Endothelial cell of umbilical vein (primary cell): ENCODE measurements around the gene RELCH.

Experiments
- EZH2 ChIP-seq: IDR thresholded peaks from 2 replicates; pipeline ENCODE4 v1.6.1; 2012; ENCODE audit warnings: borderline replicate concordance, low read depth, mild to moderate bottlenecking, moderate library complexity, low read length, inconsistent platforms; ENCODE audit not compliant: severe bottlenecking
- FOS ChIP-seq: IDR thresholded peaks from 2 replicates; pipeline ENCODE4 v1.6.1; 2011; ENCODE audit warnings: mild to moderate bottlenecking, low read length, moderate library complexity, borderline replicate concordance; ENCODE audit not compliant: insufficient read depth
- GATA2 ChIP-seq: IDR thresholded peaks from 2 replicates; pipeline ENCODE4 v1.7.0; 2011; ENCODE audit warnings: low read depth, mild to moderate bottlenecking, moderate library complexity, mixed read lengths, low read length; ENCODE audit not compliant: insufficient read length, insufficient read depth
- JUN ChIP-seq: IDR thresholded peaks from 2 replicates; pipeline ENCODE4 v1.6.1; 2011; ENCODE audit warnings: borderline replicate concordance, low read depth; ENCODE audit not compliant: insufficient read length, insufficient read depth
- MYC ChIP-seq: IDR thresholded peaks from one replicate; pipeline ENCODE4 v1.6.1; 2011; ENCODE audit warnings: mild to moderate bottlenecking, low read depth, low read length
- POLR2A ChIP-seq: IDR thresholded peaks from 2 replicates; pipeline ENCODE4 v1.6.1; 2012; ENCODE audit warnings: low read depth, mild to moderate bottlenecking, control low read depth, low read length
- POLR2AphosphoS5 ChIP-seq: IDR thresholded peaks from 2 replicates; pipeline ENCODE4 v1.6.1; 2012; ENCODE audit warnings: low read depth, mild to moderate bottlenecking, control low read depth, low read length, moderate library complexity; ENCODE audit not compliant: insufficient read depth
- TF ChIP-seq, protein P1 (sequence below), 2 donors: IDR thresholded peaks; 1 replicate in 1 of 2; 2 replicates in 1 of 2; pipeline ENCODE4 v1.5.1; 2011; ENCODE audit warnings: low read length in 2 of 2, mild to moderate bottlenecking in 2 of 2, moderate library complexity in 2 of 2, control low read depth in 1 of 2, inconsistent platforms in 1 of 2, low read depth in 1 of 2; ENCODE audit not compliant: insufficient read depth in 1 of 2; ENCODE audit errors: extremely low read depth in 1 of 2
- TF ChIP-seq, protein P2 (sequence below): IDR thresholded peaks from 2 replicates; pipeline ENCODE4 v1.6.1; 2011; ENCODE audit not compliant: insufficient read depth, insufficient read length

DNA sequence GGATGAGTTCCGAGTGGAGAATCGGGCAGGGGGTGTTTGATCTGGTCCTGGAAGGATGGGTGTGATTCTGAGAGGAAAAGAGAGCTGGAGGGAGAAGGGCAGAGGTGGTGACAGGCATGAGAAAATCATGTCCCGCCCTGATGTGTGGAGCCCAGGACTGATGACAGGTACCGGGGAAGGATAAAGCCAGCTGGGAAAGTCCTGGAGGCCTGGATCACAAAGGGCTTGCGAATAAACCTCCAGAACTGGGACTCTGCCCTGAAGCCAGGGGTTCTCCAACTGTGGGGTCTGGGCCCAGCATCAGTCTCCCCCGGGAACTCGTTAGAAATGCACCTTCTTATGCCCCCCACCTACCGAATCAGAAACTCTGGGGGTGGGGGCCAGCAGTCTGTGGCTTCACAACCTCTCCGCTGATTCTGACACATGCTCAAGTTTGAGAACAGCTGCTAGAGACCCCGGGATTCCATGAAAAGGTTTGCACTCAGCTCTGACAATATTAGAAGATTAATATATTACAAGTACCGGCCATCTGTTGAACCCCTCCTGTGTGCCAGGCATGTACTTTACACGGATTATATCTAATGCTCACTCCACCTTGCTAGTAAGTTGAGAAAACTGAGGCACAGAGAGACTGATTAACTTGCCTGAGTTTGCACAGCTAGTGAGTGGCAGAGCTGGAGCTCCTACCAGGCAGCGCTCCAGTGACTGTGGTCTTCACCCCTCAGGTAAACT lies 146.1 kb downstream of the RELCH start:
- TF ChIP-seq EZH2 (no peak), POLR2A (no peak), JUN (no peak), POLR2AphosphoS5 (no peak), MYC (no peak), GATA2 (no peak), FOS (no peak)
- TF ChIP-seq, protein P1, sequence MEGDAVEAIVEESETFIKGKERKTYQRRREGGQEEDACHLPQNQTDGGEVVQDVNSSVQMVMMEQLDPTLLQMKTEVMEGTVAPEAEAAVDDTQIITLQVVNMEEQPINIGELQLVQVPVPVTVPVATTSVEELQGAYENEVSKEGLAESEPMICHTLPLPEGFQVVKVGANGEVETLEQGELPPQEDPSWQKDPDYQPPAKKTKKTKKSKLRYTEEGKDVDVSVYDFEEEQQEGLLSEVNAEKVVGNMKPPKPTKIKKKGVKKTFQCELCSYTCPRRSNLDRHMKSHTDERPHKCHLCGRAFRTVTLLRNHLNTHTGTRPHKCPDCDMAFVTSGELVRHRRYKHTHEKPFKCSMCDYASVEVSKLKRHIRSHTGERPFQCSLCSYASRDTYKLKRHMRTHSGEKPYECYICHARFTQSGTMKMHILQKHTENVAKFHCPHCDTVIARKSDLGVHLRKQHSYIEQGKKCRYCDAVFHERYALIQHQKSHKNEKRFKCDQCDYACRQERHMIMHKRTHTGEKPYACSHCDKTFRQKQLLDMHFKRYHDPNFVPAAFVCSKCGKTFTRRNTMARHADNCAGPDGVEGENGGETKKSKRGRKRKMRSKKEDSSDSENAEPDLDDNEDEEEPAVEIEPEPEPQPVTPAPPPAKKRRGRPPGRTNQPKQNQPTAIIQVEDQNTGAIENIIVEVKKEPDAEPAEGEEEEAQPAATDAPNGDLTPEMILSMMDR (IDR thresholded peaks at IDR 0.05; ENCODE audit: extremely low read depth in 1 of 2, insufficient read depth in 1 of 2, low read depth in 1 of 2, low read length in 2 of 2): no peak
- TF ChIP-seq, protein P2, sequence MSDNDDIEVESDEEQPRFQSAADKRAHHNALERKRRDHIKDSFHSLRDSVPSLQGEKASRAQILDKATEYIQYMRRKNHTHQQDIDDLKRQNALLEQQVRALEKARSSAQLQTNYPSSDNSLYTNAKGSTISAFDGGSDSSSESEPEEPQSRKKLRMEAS: no peak
